SK-N-SH (cell line): Measurements from ENCODE around the gene GAST.

Source experiments
- CTCF ChIP-seq: fragments of 200-600 bp; sonication (generic); IDR thresholded peaks from 2 replicates; pipeline ENCODE4 v1.6.1; 2017; ENCODE audit warnings: antibody characterized with exemption, mild to moderate bottlenecking, moderate library complexity
- FOXJ3 ChIP-seq: sonication (generic); formaldehyde crosslinking; IDR thresholded peaks from 2 replicates; pipeline ENCODE4 v1.5.1; 2020; ENCODE audit warnings: mild to moderate bottlenecking, missing genetic modification reagents
- POLR2AphosphoS5 ChIP-seq: IDR thresholded peaks from 2 replicates; pipeline ENCODE4 v1.6.1; 2012; ENCODE audit warnings: low read depth, low read length

GRCh38 chr17:41711669-41712400 is at the start of gene GAST:
- TF ChIP-seq CTCF = no peak
- no peak for TF ChIP-seq POLR2AphosphoS5
- TF ChIP-seq FOXJ3 (CRISPR knock-in tag) = no peak
